Hepatocyte (in vitro differentiated cells): ENCODE results near the gene VWA3A.

Experiments
- CTCF ChIP-seq: fragments of 200-600 bp; sonication (generic); IDR thresholded peaks from 2 replicates; pipeline ENCODE4 v1.5.1; 2016; ENCODE audit warnings: antibody characterized with exemption, mild to moderate bottlenecking; ENCODE audit not compliant: poor library complexity
- EZH2phosphoT487 ChIP-seq: fragments of 200-600 bp; sonication (generic); IDR thresholded peaks from one replicate; pipeline ENCODE4 v1.6.1; 2018; ENCODE audit warnings: antibody characterized with exemption, mild to moderate bottlenecking, low read depth, moderate library complexity; ENCODE audit not compliant: unreplicated experiment, severe bottlenecking

- TF ChIP-seq CTCF (no peak), EZH2phosphoT487 (no peak)
Measured at GRCh38 chr16:22190081-22190775, 97.9 kb downstream of the VWA3A start.
